Measurements from ENCODE around the gene COL15A1.

GRCh38 chr9:98961513-98962180 is 17.9 kb downstream of the COL15A1 start:
- TF ChIP-seq, protein P1, sequence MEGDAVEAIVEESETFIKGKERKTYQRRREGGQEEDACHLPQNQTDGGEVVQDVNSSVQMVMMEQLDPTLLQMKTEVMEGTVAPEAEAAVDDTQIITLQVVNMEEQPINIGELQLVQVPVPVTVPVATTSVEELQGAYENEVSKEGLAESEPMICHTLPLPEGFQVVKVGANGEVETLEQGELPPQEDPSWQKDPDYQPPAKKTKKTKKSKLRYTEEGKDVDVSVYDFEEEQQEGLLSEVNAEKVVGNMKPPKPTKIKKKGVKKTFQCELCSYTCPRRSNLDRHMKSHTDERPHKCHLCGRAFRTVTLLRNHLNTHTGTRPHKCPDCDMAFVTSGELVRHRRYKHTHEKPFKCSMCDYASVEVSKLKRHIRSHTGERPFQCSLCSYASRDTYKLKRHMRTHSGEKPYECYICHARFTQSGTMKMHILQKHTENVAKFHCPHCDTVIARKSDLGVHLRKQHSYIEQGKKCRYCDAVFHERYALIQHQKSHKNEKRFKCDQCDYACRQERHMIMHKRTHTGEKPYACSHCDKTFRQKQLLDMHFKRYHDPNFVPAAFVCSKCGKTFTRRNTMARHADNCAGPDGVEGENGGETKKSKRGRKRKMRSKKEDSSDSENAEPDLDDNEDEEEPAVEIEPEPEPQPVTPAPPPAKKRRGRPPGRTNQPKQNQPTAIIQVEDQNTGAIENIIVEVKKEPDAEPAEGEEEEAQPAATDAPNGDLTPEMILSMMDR (IDR thresholded peaks at IDR 0.05), result no peak
- no peak for TF ChIP-seq POLR2AphosphoS5 (IDR thresholded peaks at IDR 0.05)

All from stomach (tissue), 4 donors.